A549 (cell line): ENCODE measurements around the gene POLR2B. TPM values are rescaled to one million over a fixed set of nuclear protein-coding genes. Genes with fewer than 3 reads are reported as not detected.

Source experiments
- ATAC-seq, 2 experiments: fragments of 200-7000 bp in 1 of 2; fragments of >200 bp in 1 of 2; cut with Nextera tagmentation in 1 of 2; cut with Tn5 transposase in 1 of 2; 3 replicates each; pipeline versions ENCODE4 v1.8.0 to v1.9.1; 2018 to 2020; ENCODE audit warnings: mild to moderate bottlenecking in 1 of 2, moderate library complexity in 1 of 2
- CTCF ChIA-PET: fragments of 300-600 bp; sonication (Branson Sonifier 250); formaldehyde crosslinking; extraction: SDS; loops from one replicate; lab custom pipeline; 2021; ENCODE audit warnings: antibody characterized with exemption, inconsistent platforms; lab: Yijun Ruan, JAX
- POLR2A ChIA-PET: fragments of 350-600 bp; formaldehyde crosslinking; extraction: SDS; loops from one replicate; lab custom pipeline; 2021; ENCODE audit warnings: antibody characterized with exemption, inconsistent platforms; lab: Yijun Ruan, JAX
- DNase-seq, 2 experiments: peaks; one replicate each; pipeline versions ENCODE4 v3.0.0 to v3.0.0-alpha.2; 2011 to 2016; ENCODE audit warnings: low read depth in 1 of 2, low spot score in 1 of 2
- FAIRE-seq: peaks from 2 replicates; lab custom pipeline; 2011; peaks lifted over from hg19 to GRCh38; lab: Jason Lieb, UNC
- H3K27ac ChIP-seq, 2 experiments: fragments of >200 bp; sonication (Bioruptor Twin); formaldehyde crosslinking; 3 replicates each; pipeline ENCODE4 v1.5.1; 2016 to 2017
- H3K4me1 ChIP-seq: fragments of >200 bp; sonication (Bioruptor Twin); formaldehyde crosslinking; 3 replicates; pipeline ENCODE4 v1.6.1; 2016
- H3K4me2 ChIP-seq: fragments of >200 bp; sonication (Bioruptor Twin); formaldehyde crosslinking; 3 replicates; pipeline ENCODE4 v1.6.1; 2016
- H3K4me3 ChIP-seq: fragments of >200 bp; sonication (Bioruptor Twin); formaldehyde crosslinking; 3 replicates; pipeline ENCODE4 v1.5.1; 2016
- H3K9me3 ChIP-seq: fragments of >200 bp; sonication (Bioruptor Twin); formaldehyde crosslinking; 3 replicates; pipeline ENCODE4 v1.6.1; 2016
- BCL3 ChIP-seq: fragments of >200 bp; sonication (Bioruptor Twin); formaldehyde crosslinking; IDR thresholded peaks from 3 replicates; pipeline ENCODE4 v1.6.1; 2016
- CHD4 ChIP-seq: fragments of 200-600 bp; sonication (generic); IDR thresholded peaks from 2 replicates; pipeline ENCODE4 v1.6.1; 2016; ENCODE audit warnings: antibody characterized with exemption, mild to moderate bottlenecking, borderline replicate concordance
- CTCF ChIP-seq: fragments of >200 bp; sonication (Bioruptor Twin); formaldehyde crosslinking; IDR thresholded peaks from 3 replicates; pipeline ENCODE4 v1.5.1; 2016
- EHF ChIP-seq: fragments of 250-450 bp; sonication (Bioruptor Pico); IDR thresholded peaks from 2 replicates; pipeline ENCODE4 v1.5.0; 2020; ENCODE audit warnings: mild to moderate bottlenecking
- EHMT2 ChIP-seq: fragments of 200-600 bp; sonication (generic); IDR thresholded peaks from 2 replicates; pipeline ENCODE4 v1.6.1; 2016; ENCODE audit warnings: antibody characterized with exemption, low read depth, mild to moderate bottlenecking, moderate library complexity
- FOSB ChIP-seq: fragments of 250-450 bp; sonication (Bioruptor Pico); IDR thresholded peaks from 2 replicates; pipeline ENCODE4 v1.5.0; 2020; ENCODE audit warnings: mild to moderate bottlenecking, moderate library complexity
- GATA3 ChIP-seq: IDR thresholded peaks from 2 replicates; pipeline ENCODE4 v1.6.1; 2012; ENCODE audit warnings: borderline replicate concordance
- HMGXB4 ChIP-seq: fragments of 250-450 bp; sonication (Bioruptor Pico); IDR thresholded peaks from 2 replicates; pipeline ENCODE4 v1.5.0; 2021; ENCODE audit warnings: mild to moderate bottlenecking, moderate library complexity, borderline replicate concordance
- HOXA7 ChIP-seq: fragments of 250-450 bp; sonication (Bioruptor Pico); IDR thresholded peaks from 2 replicates; pipeline ENCODE4 v1.5.0; 2020; ENCODE audit warnings: mild to moderate bottlenecking, moderate library complexity
- JUN ChIP-seq, 2 experiments: fragments of >200 bp; sonication (Bioruptor Twin); formaldehyde crosslinking; IDR thresholded peaks; 2 replicates in 1 of 2; 3 replicates in 1 of 2; pipeline ENCODE4 v1.6.1; 2016 to 2017
- MAX ChIP-seq: IDR thresholded peaks from 2 replicates; pipeline ENCODE4 v1.6.1; 2012
- MAZ ChIP-seq: fragments of 150-350 bp; IDR thresholded peaks from 2 replicates; pipeline ENCODE4 v1.6.1; 2014; ENCODE audit warnings: antibody characterized with exemption, low read depth, low read length, borderline replicate concordance
- NFE2L2 ChIP-seq: fragments of 150-350 bp; conservative IDR thresholded peaks from 2 replicates; pipeline ENCODE4 v1.6.1; 2014; ENCODE audit warnings: low read length
- POLR2A ChIP-seq: IDR thresholded peaks from 2 replicates; pipeline ENCODE4 v1.6.1; 2012; ENCODE audit warnings: mild to moderate bottlenecking, low read length
- RCOR1 ChIP-seq: fragments of 150-350 bp; IDR thresholded peaks from 2 replicates; pipeline ENCODE4 v1.6.1; 2014; ENCODE audit warnings: antibody characterized with exemption, low read length, low read depth
- RFX5 ChIP-seq: fragments of 450-650 bp; IDR thresholded peaks from 2 replicates; pipeline ENCODE4 v1.7.1; 2014; ENCODE audit warnings: antibody characterized with exemption, mild to moderate bottlenecking, moderate library complexity
- RNF2 ChIP-seq: fragments of 200-600 bp; sonication (generic); IDR thresholded peaks from 2 replicates; pipeline ENCODE4 v1.6.1; 2016; ENCODE audit warnings: low read depth, mild to moderate bottlenecking, antibody characterized with exemption, moderate library complexity, borderline replicate concordance
- ZSCAN20 ChIP-seq: fragments of 250-450 bp; sonication (Bioruptor Pico); IDR thresholded peaks from 2 replicates; pipeline ENCODE4 v1.8.0; 2022; ENCODE audit warnings: mild to moderate bottlenecking, moderate library complexity
- WGBS: methylation state at CpG from one replicate; pipeline ENCODE4 v1.1.6; 2017; ENCODE audit errors: missing lambda C conversion rate; 5-methylcytosine and 5-hydroxymethylcytosine counted together
- polyA plus RNA-seq, 4 experiments: library from polyadenylated mRNA; depleted of rRNA in 3 of 4; stranded (reverse); fragments of >200 nt; fragmentation: RNase III in 1 of 4; extraction: RNeasy Plus Mini Kit Qiagen cat#74134 plus additional on column Dnase treatment in 1 of 4; gene quantifications; 2 replicates in 3 of 4; 3 replicates in 1 of 4; pipeline ENCODE4 v1.2.3, GENCODE V29; 2011 to 2017

POLR2B gene
- polyA plus RNA-seq, 2 of the 4 experiments (the other 2 are of a cell fraction), result 82.2 to 138 TPM

GRCh38 chr4:57074744-57075143 is 96.0 kb downstream of the POLR2B start:
- peaks cover 90% of the 10 kb centered on the region for H3K4me1 ChIP-seq
- no peak overlapping the region for H3K4me3 ChIP-seq
- POLR2A ChIA-PET, result no interaction called here
- DNase-seq, result peak in 1 of 2 experiments; percentile 36
- no peak for FAIRE-seq
- no peaks in the 10 kb centered on the region for H3K9me3 ChIP-seq
- H3K4me2 ChIP-seq, result peak overlapping the region; percentile 54
- CTCF ChIA-PET, result interaction anchor here (0.9 to 2.3 kb wide), 3 partner anchors 9 to 89 kb away, joined by 3 to 7 read pairs (median 5); no protein-coding TSS in a partner anchor
- peak overlapping the region; percentile 83 to 92 for H3K27ac ChIP-seq
- peak in 1 of 2 experiments; percentile 18; a peak in 2 of 6 replicates for ATAC-seq
- TF ChIP-seq EHF (CRISPR knock-in tag) (no peak), ZSCAN20 (CRISPR knock-in tag) (no peak), MAX (peak; percentile 67), EHMT2 (no peak), JUN (IDR thresholded peaks at IDR 0.05) (no peak), FOSB (CRISPR knock-in tag) (no peak), NFE2L2 (no peak)
- WGBS, result 17% methylated on average over 4 of the region's 4 CpGs

- no peaks in the 10 kb centered on the region for H3K9me3 ChIP-seq
- DNase-seq (no peak), ATAC-seq (no peak), FAIRE-seq (no peak)
- peak overlapping the region; percentile 83 to 92 for H3K27ac ChIP-seq
- TF ChIP-seq RCOR1, result no peak
- TF ChIP-seq RNF2, result no peak
- no peak for TF ChIP-seq RFX5
- no peak for TF ChIP-seq HOXA7 (CRISPR knock-in tag)
- TF ChIP-seq HMGXB4 (CRISPR knock-in tag), result no peak
- no peak for TF ChIP-seq CTCF
- TF ChIP-seq MAZ, result no peak
- TF ChIP-seq CHD4, result no peak
- peak overlapping the region; percentile 54 for H3K4me2 ChIP-seq
- no peak overlapping the region for H3K4me3 ChIP-seq
- H3K4me1 ChIP-seq, result peaks cover 90% of the 10 kb centered on the region
- ChIA-PET POLR2A (no interaction called here), CTCF (interaction anchor here (1.3 to 2.3 kb wide), 2 partner anchors 10 to 37 kb away, joined by 5 to 7 read pairs; no protein-coding TSS in a partner anchor)
Measured at GRCh38 chr4:57075367-57075766, 96.7 kb downstream of the POLR2B start.

GRCh38 chr4:57076646-57077045 is 98.0 kb downstream of the POLR2B start:
- ChIA-PET POLR2A (no interaction called here), CTCF (interaction anchor here (1.1 to 1.5 kb wide), 2 partner anchors 11 to 87 kb away, joined by 5 to 7 read pairs; no protein-coding TSS in a partner anchor)
- ATAC-seq, result no peak
- TF ChIP-seq POLR2A (no peak), BCL3 (no peak), GATA3 (no peak)
- no peak for FAIRE-seq
- no peaks in the 10 kb centered on the region for H3K9me3 ChIP-seq
- H3K4me3 ChIP-seq, result no peak overlapping the region
- DNase-seq, result no peak
- peaks cover 90% of the 10 kb centered on the region for H3K4me1 ChIP-seq
- 82% methylated on average over 4 of the region's 4 CpGs for WGBS
- peak overlapping the region; percentile 83 to 92; a peak in 4 of 6 replicates for H3K27ac ChIP-seq
- H3K4me2 ChIP-seq, result no peak overlapping the region; the same call in 1 of the 3 replicates
